OCI-LY7 (cell line): ENCODE data around the gene RBM4.

ENCODE experiments used
- CTCF ChIP-seq: fragments of 200-600 bp; sonication (generic); conservative IDR thresholded peaks from 2 replicates; pipeline ENCODE4 v1.5.1; 2014; ENCODE audit warnings: mild to moderate bottlenecking, antibody characterized with exemption, low read length, moderate library complexity, mixed read lengths
- EZH2phosphoT487 ChIP-seq: fragments of 200-600 bp; sonication (generic); IDR thresholded peaks from 2 replicates; pipeline ENCODE4 v1.6.1; 2018; ENCODE audit warnings: low read depth, borderline replicate concordance, mild to moderate bottlenecking, mixed run types, antibody characterized with exemption, low read length, moderate library complexity, mixed read lengths

GRCh38 chr11:66684635-66685034 is 46.1 kb downstream of the RBM4 start:
- no peak for TF ChIP-seq CTCF
- TF ChIP-seq EZH2phosphoT487 = no peak
